CD4-positive, alpha-beta T cell (primary cell): ENCODE results near the gene NPAS3. TPM values are rescaled to one million over a fixed set of nuclear protein-coding genes. Genes with fewer than 3 reads are reported as not detected.

ENCODE experiments used
- ATAC-seq: fragments of 200-7000 bp; cut with Tn5 transposase; one replicate; pipeline ENCODE4 v1.10.0; 2022; ENCODE audit warnings: mild to moderate bottlenecking; ENCODE audit not compliant: poor library complexity
- CTCF ChIA-PET: fragments of 350-600 bp; sonication (Branson Sonifier 250); formaldehyde crosslinking; loops from one replicate; lab custom pipeline; 2021; ENCODE audit warnings: antibody characterized with exemption, inconsistent platforms; lab: Charles Lee
- POLR2A ChIA-PET: fragments of 350-600 bp; sonication (Branson Sonifier 250); formaldehyde crosslinking; loops from one replicate; lab custom pipeline; 2021; ENCODE audit warnings: antibody characterized with exemption, inconsistent platforms; lab: Charles Lee
- DNase-seq, 14 experiments: peaks; one replicate each; pipeline ENCODE4 v3.0.0-alpha.2; 2013 to 2020; ENCODE audit warnings: mixed read lengths in 2 of 14
- H3K27ac ChIP-seq, 2 donors: one replicate each; pipeline versions ENCODE4 v1.5.1 to v1.7.0; 2013; ENCODE audit warnings: low read length in 2 of 2, low read depth in 1 of 2, mild to moderate bottlenecking in 1 of 2
- H3K27me3 ChIP-seq, 2 experiments: 1 replicate in 1 of 2; 2 replicates in 1 of 2; pipeline versions ENCODE4 v1.6.1 to v1.7.0; 2013; ENCODE audit warnings: low read length in 2 of 2, control low read depth in 1 of 2, mild to moderate bottlenecking in 1 of 2, moderate library complexity in 1 of 2; ENCODE audit not compliant: insufficient read depth in 2 of 2, control insufficient read depth in 1 of 2
- H3K36me3 ChIP-seq: one replicate; pipeline ENCODE4 v1.6.1; 2013; ENCODE audit warnings: low read length, control low read depth; ENCODE audit not compliant: insufficient read depth
- H3K4me1 ChIP-seq: one replicate; pipeline ENCODE4 v1.6.1; 2013; ENCODE audit warnings: low read length, control low read depth; ENCODE audit not compliant: insufficient read depth
- H3K4me3 ChIP-seq: one replicate; pipeline ENCODE4 v1.5.1; 2013; ENCODE audit warnings: mild to moderate bottlenecking, low read length, moderate library complexity
- H3K9me3 ChIP-seq, 2 experiments: 1 replicate in 1 of 2; 2 replicates in 1 of 2; pipeline versions ENCODE4 v1.6.1 to v1.7.0; 2013; ENCODE audit warnings: low read length in 2 of 2, mild to moderate bottlenecking in 2 of 2, control low read depth in 1 of 2, moderate library complexity in 1 of 2; ENCODE audit not compliant: control insufficient read depth in 1 of 2, insufficient read depth in 1 of 2
- H3K27ac Mint-ChIP-seq: one replicate; pipeline ENCODE4 v1.8.0; 2020; ENCODE audit warnings: mixed read lengths
- H3K27me3 Mint-ChIP-seq: one replicate; pipeline ENCODE4 v1.8.0; 2021; ENCODE audit warnings: mixed read lengths
- H3K36me3 Mint-ChIP-seq: one replicate; pipeline ENCODE4 v1.8.0; 2021; ENCODE audit warnings: low read depth, mixed read lengths
- H3K4me1 Mint-ChIP-seq: one replicate; pipeline ENCODE4 v1.8.0; 2021; ENCODE audit warnings: low read depth, mixed read lengths
- H3K4me3 Mint-ChIP-seq: one replicate; pipeline ENCODE4 v1.8.0; 2020; ENCODE audit warnings: mild to moderate bottlenecking, mixed read lengths
- H3K9me3 Mint-ChIP-seq: one replicate; pipeline ENCODE4 v1.8.0; 2020; ENCODE audit warnings: mixed read lengths
- CTCF ChIP-seq: fragments of 200-600 bp; IDR thresholded peaks from one replicate; pipeline ENCODE4 v1.8.0; 2022; ENCODE audit warnings: antibody characterized with exemption, mild to moderate bottlenecking
- intact Hi-C, 2 experiments: fragments of 100-400 bp; cut with DNase I in 1 of 2; cut with micrococcal nuclease in 1 of 2; formaldehyde crosslinking; loops; one replicate each; pipeline versions ENCODE4 v1.15.1 to v1.9.0; 2023 to 2025; cut with DNase I, micrococcal nuclease
- total RNA-seq, 174 experiments: library from RNA in 2 of 174; stranded (reverse) in 2 of 174; gene quantifications; one replicate each; pipeline ENCODE4 v1.2.3 and lab custom pipeline; 2021 to 2026

The NPAS3 gene
- total RNA-seq, 2 experiments from 2014 or later: not detected

DNA sequence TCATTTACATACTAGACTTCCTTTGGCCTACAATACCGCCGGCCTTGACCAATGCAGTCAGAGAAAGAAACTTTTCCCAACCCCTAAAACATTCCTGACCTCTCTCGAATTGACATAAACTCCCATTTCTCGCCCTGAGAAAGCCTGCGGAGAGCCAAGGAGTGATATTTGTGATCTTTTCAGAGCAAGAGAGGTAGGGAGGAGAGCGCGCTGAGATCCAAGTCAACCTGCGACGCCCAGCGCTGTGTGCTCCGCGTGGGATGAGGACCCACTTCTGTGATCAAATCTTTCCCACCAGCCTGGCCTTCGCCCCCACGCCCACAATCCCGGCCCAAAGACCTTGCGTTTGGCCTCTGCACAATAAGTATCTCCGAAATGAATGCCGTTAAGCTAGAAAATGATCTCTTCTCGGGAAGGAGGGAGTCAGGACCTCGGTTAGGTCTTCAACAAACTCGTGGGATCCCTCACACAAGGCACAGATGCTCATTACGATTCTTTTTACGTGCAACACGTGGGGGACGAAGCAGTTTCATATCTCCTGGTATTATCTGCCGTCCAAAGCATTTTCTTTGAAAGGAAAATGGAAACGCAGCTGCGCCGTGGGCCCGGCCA is 6.3 kb upstream of the NPAS3 start:
- Mint-ChIP-seq H3K4me3 (no peak overlapping the region), H3K36me3 (no peaks in the 10 kb centered on the region), H3K27ac (no peak overlapping the region), H3K27me3 (peaks cover 66% of the 10 kb centered on the region), H3K9me3 (no peaks in the 10 kb centered on the region), H3K4me1 (peaks cover 10% of the 10 kb centered on the region)
- ChIA-PET CTCF (no interaction called here), POLR2A (no interaction called here)
- no peak for TF ChIP-seq CTCF
- H3K9me3 ChIP-seq: peaks cover 0 to 27% of the 10 kb centered on the region in 2 experiments
- no peak overlapping the region for H3K27ac ChIP-seq
- H3K4me3 ChIP-seq: no peak overlapping the region
- H3K27me3 ChIP-seq: peaks cover 37 to 63% of the 10 kb centered on the region in 2 experiments
- ATAC-seq (no peak), DNase-seq (no peak)
- H3K4me1 ChIP-seq: peaks cover 11% of the 10 kb centered on the region
- no peaks in the 10 kb centered on the region for H3K36me3 ChIP-seq
- intact Hi-C loops: no loop called here

DNA sequence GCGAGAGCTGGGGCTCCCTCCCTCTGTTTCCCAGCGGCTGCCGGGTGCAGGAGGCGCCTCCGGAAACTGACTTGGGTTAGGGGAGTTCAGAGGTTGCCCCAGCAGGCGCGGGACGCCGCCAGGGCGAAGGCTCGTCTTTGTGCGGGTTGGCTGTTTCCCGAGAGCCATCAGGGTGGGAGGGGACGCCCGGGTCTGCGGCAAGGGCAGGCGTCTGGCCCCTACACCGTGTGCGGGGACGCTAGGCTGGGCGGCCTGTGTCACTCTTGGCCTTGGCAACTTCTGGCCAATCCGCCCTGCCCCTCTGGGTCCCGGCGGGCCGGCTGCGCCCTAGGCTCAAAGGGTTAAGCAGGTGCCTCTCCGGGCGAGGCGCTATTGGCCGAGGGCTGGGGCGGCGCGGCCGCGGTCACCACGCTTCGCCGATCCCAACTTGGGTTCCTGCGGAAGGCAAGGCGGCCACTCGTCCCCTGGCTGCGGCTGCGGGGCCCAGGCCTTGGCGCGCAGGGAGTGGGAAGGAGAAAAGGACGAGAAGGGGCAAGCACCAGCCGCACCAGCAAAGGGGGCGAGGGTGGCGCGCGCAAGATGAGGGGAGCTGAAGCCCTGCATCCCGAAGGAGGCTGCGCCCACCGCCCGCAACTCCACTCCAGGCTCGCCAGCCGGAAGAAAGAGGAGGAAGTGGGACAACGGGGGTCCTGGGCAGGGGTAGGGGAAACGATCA is 5.6 kb upstream of the NPAS3 start:
- CTCF ChIA-PET: no interaction called here
- DNase-seq (no peak), ATAC-seq (no peak)
- POLR2A ChIA-PET: no interaction called here
- H3K36me3 Mint-ChIP-seq: no peaks in the 10 kb centered on the region
- no peak overlapping the region for H3K27ac ChIP-seq
- peaks cover 13% of the 10 kb centered on the region for H3K4me1 ChIP-seq
- intact Hi-C loops: no loop called here
- H3K4me1 Mint-ChIP-seq: peaks cover 11% of the 10 kb centered on the region
- H3K27me3 ChIP-seq: peaks cover 43 to 69% of the 10 kb centered on the region in 2 experiments
- H3K4me3 Mint-ChIP-seq: no peak overlapping the region
- no peaks in the 10 kb centered on the region for H3K36me3 ChIP-seq
- no peaks in the 10 kb centered on the region for H3K9me3 Mint-ChIP-seq
- H3K27ac Mint-ChIP-seq: no peak overlapping the region
- peaks cover 0 to 31% of the 10 kb centered on the region in 2 experiments for H3K9me3 ChIP-seq
- peaks cover 73% of the 10 kb centered on the region for H3K27me3 Mint-ChIP-seq
- H3K4me3 ChIP-seq: no peak overlapping the region
- no peak for TF ChIP-seq CTCF

GRCh38 chr14:32933629-32934072 is 5.0 kb upstream of the NPAS3 start:
- Mint-ChIP-seq H3K27me3 (peaks cover 76% of the 10 kb centered on the region), H3K27ac (no peak overlapping the region)
- intact Hi-C loops: no loop called here

More at GRCh38 chr14:32933629-32934072, 5.0 kb upstream of the NPAS3 start:
- no peak for TF ChIP-seq CTCF
- Histone ChIP-seq H3K9me3 (peaks cover 0 to 34% of the 10 kb centered on the region in 2 experiments), H3K36me3 (no peaks in the 10 kb centered on the region), H3K4me3 (no peak overlapping the region), H3K27ac (no peak overlapping the region), H3K4me1 (peaks cover 17% of the 10 kb centered on the region), H3K27me3 (peaks cover 47 to 73% of the 10 kb centered on the region in 2 experiments)
- DNase-seq (no peak), ATAC-seq (no peak)
- no peak overlapping the region for H3K4me3 Mint-ChIP-seq
- ChIA-PET POLR2A (no interaction called here), CTCF (no interaction called here)
- no peaks in the 10 kb centered on the region for H3K9me3 Mint-ChIP-seq
- H3K36me3 Mint-ChIP-seq: no peaks in the 10 kb centered on the region
- peaks cover 14% of the 10 kb centered on the region for H3K4me1 Mint-ChIP-seq
